Right hindlimb (tissue), 1 donor: ENCODE results near the gene MCC.

ENCODE experiments used
- DNase-seq: peaks from one replicate; pipeline ENCODE4 v3.0.0-alpha.2; 2018

Gene MCC

DNA sequence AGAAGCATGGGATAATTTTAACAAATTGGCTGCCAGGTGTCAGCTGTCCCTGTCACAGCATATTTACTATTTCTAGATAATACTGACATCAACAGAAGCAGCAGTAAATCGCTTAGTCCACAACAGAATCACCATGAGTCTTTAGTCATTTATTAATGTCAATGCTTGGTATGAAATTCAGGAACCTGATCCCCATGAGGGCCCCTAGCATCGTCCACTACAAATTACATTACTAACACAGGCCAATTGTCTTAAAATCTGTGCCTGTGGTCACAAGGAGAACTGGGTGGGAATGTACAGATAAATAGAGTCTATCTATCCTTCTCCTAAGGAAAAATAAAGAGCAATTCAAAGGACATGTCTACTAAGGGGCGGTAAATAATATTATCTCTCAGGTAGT lies 129.6 kb downstream of the MCC start:
- no peak for DNase-seq

DNA sequence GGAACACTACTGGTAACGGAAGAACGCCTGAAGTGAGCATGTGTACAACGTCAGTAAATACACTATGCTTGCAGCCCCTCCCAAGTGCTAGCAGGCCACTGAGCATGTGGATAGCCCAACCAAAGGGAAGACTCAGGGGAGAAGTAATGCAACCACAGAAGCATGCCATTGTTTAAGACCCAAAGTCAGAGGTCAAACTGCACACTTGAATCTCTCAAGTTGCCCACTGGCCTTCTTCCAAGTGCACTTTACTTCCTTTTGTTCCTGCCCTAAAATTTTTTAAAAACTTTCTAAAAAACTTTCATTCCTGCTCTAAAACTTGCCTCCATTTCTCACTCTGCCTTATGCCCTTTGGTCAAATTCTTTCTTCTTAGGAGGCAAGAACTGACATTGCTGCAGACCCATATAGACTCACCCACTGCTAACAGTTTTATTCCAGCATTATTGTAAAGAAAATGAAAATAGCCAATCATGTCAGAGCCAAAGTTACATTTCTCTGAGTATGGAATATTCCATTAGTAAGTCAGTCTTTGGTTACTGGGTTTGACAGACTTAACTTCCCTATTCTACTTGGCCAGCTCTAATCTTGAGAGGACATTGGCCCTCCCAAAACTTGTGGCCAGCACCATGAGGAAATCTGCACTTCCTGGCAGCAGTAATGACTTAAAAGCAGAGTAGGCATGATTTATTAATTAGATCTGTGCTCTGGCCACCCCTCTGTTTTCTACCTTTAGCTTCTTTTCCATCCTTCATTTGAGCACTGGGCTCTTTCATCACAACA lies 130.4 kb downstream of the MCC start:
- DNase-seq: no peak

DNA sequence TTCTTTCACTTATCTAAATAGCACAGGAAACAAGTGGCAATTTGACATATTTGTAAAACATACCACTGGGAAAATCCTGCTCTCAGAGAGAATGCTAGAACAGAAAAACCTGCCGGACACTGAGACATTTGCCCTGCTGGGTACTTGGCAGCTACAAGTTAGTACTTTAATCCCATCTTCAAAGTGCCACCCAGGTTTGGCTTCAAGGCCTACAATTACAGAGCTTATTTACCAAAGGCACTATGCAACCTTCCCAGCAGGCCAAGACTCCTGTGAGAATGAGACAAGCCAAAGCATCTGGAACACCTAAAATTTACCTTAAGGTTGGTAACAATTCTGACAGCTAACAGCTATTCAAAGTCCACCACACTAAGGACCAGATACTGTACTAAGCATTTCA lies 131.8 kb downstream of the MCC start:
- DNase-seq: no peak

DNA sequence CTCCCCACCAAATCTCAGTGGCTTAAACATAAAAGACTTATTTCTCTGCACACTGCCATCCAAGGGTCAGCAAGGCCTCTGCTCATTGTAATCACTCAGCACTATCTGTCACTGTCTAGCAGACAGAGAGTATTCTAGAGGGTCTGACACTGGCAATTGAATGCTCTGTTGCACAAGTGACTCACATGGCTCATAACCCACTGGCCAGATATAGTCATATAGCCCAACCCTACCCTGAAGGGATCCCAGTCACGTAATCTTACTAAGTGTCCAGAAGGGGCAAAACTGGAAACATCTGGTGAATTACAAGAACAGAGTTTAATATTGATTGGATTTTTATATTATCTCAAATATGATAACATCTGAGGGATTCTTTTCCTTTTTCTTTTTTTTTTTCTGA lies 134.2 kb downstream of the MCC start:
- no peak for DNase-seq

DNA sequence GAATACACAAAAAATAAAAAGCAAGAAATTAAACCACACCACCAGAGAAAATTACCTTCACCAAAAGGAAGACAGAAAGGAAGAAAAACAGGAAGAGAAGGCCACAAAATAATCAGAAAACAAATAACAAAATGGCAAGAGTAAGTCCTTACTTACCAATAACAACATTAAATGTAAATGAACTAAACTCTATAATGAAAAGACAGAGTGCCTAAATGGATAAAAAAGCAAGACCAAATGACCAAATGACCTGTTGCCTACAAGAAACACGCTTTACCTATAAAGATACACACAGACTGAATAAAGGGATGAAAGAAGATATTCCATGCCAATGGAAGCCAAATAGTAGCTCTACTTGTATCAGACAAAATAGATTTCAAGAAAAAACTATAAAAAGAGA lies 140.7 kb downstream of the MCC start:
- DNase-seq: no peak

DNA sequence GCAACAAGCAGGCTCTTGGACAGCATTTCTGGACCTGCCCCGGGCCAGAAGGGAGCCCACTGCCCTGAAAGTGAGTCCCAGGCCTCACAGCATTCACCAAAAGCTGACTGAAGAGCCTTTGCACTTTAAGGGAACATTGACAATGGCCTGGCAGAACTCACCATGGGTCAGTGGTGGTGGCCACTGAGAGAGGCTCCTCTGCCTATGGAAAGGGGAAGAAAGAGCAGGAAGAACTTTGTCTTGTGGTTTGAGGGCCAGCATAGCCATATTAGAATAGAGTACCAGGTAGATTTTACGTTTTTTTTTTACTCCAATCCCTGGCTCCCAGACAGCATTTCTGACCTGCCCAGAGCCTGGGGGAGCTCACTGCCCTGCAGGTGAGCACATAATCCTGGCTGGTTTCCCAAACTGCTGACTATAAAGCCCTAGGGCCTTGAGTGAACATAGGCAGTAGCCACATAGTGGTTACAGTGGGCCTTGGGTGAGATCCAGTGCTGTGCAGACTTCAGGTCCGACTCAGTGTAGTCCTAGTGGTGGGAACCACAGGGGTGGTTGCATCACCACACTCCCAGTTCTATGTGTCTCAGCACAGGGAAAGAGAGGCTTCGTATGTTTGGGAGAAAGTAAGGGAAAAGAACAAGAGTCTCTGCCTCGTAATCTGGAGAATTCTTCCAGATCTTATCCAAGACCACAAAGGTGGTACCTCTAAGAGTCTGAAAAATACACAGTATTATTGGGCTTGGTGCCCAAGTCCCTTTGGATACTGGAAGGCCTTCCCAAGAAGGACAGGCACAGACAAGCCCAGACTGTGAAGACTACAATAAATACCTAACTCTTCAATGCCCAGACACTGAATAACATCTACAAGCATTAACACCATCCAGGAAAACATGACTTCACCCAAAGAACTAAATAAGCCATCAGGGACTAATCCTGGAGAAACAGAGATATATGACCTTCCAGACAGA lies 143.0 kb downstream of the MCC start:
- no peak for DNase-seq

DNA sequence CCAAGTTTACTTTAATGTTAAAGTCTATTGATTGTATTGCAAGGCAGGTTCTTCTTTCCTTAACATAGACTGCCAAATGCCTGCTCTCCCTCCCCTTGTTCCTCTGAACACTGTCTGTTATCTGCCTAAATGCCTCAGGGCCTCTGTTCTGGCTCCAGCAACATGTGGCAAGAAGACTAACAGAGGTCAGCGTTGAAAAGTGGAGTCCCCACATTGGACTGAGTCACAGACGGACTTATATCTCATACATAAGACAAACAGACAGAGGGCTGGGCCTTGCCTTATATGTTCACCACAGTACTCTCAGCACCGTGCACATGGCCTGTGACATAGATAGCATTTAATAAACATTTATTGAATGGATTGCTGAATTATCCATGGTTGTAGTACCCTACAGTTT lies 144.9 kb downstream of the MCC start:
- no peak for DNase-seq

DNA sequence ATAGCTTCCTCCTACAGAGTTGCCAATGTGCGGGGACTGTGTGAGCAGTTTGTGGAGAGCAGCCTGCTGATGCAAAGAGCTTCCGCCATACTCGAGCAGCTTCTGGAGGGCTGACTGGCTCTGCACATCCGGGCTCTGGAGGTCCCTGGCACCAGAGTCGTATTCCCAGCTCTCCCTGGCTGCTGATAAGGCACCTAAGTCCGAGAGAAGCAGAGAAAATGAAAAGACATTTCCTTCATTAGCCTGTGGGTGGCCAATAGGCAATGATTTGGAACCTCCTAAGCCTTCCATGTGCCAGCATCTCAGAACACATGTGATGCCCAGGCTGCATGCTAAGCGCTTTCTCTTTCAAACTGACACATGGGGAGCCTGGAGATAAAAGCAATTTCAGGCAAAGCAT lies 147.7 kb downstream of the MCC start:
- no peak for DNase-seq

DNA sequence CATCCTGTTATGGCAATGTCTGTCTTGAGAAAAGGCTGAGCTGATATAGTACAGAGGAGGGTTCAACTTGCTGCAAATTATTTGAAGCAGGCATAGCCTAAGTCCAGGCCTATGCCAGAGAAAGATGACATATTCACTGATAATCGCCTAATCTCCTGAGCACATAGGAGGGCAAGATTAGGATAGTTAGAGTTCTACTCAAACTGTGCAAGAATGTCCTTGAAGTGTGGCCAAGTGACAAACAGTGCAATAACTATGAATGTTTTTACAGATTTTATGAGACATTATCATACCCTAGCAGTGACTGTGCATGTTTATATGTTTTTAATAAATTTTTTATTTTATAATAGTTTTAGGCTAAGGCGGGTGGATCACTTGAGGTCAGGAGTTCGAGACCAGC lies 149.6 kb downstream of the MCC start:
- no peak for DNase-seq

DNA sequence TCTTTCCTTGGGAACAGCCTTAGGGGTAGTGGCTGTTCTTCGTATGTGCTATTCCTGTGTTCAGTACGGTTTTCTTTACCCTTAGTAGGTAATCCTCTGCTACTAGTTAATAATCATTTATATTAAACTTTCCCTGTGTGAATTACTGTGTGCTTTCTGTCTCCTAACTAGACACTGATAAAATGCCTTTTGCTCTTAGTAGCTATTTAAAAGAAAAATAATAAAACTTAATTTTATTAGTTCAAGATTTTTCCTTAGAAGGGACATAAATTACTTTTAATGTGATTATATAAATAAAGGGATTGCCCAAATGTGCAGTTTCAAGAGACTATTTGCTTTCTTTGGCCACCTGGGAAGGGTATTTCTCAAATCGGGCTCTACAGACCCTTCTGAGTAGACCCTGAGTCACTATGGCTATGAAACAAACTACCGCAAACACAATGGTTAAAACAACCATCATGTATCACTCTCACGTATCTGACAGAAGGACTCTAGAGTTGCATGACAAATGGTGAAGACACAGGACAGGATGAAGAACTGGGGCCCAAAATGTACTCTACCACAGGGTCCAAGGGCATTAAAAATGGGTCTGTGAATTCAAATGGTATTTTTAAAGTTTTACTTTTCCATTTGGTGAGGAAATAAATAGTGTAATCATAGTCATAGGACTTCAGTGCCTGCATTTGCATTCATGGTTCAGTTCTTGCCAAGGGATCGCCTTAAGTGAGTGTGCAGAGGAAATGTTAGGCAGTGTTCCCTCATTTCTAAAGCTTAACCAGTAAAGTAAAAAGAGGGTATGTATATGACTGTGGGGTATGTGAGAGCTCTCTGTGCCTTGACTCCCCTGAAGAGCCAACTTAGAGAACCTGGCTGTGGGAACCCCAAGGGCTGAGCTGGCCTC lies 150.5 kb downstream of the MCC start:
- DNase-seq: no peak

DNA sequence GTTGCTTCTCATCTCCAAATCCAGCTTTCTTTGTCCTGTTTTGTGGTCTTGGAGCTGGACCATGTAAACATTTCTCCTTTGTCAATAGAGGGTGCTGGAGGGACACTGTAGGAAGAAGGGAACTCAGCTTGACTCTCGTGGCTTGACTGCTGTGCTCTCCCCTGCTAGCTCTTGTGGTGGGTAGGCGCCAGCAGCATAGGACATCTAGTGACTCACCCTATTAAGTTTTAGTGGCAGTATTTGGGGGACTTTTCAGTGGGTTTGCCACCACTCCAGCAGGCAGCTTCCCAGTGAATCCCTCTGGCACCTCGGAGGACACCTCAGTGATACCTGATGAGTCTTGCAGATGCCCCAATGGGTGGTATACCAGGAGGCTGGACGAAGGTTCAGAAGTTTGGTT lies 151.3 kb downstream of the MCC start:
- DNase-seq: no peak

DNA sequence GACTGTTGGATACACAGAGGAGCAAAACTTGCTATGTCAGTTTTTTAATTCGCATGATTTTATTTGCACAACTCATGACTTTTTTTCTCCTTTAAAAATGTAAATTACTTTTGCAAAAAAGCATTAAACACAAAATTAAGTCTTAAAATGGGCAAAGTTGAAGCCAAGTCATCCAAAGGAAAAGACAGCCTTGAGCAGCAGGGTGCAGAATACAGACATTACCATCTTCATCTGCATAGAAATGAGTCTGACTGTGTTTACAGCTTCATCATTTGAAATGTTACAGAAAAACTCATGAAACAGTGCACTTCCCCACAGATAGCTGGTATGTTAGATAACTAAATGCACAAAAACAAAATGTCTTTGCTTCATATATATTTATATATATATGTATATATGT lies 154.8 kb downstream of the MCC start:
- no peak for DNase-seq

DNA sequence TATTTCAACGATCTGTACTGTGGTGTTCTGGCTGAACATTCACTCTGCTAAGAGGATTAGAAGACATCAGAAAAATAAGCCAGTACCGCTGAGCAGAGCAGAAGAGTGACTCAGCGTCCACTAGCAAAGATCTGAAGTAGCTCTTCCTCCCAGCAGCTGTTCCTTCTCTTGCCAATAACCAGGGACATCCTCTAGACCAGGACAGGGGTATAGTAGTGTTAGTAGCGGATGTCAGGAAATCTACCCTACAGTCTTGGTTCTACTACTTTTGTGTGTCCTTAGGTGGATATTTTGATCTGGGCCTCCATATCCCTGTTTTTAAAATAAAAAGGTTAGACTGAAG lies 157.1 kb downstream of the MCC start:
- no peak for DNase-seq

DNA sequence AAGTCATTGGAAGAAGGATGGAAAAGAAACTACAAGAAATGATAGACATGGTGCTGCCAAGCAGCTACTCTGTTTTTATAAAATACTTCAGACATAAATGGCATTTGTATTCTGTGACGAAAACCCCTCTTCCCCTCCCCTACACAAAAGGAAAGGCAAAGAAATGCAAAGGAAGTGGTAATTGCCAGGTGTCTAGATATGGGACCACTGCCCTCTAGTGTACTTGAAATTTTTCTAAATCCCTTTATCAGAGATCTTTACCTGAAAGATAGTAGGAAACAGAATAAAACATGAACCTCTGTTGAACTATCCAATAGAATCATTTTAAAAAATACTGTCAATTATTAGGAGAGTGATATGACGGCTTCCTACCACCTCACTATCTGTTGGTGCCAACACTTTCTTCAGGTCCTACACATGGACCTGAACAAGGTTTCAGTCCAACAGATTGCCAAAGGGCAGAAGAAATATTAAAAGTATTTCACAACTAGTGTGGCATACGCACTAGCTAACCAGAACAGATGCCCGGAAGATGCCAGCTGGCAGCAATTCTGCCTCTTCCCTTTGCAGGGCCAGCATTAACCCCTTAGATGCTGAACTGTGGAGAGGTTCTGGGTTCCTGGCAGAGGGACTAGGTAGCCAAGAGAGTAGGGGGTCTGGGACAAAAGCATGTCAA lies 157.6 kb downstream of the MCC start:
- no peak for DNase-seq

DNA sequence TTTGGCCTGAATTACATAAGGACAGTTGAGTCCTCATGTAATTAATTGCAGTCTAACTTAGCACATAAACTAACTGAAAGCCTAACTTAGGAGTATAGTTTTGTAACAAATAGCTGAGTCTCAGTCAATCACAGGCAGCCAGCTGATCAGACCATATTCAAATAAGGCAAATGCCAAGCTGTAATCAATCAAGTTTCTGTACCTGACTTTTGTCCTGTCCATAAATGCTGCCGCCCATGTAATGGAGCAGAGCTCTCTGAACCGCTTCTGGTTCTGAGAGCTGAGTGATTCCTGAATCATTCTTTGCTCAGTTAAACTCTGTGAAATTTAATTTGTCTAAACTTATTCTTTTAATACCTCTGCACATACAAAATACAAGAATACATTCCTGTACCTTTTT lies 158.3 kb downstream of the MCC start:
- DNase-seq: no peak

DNA sequence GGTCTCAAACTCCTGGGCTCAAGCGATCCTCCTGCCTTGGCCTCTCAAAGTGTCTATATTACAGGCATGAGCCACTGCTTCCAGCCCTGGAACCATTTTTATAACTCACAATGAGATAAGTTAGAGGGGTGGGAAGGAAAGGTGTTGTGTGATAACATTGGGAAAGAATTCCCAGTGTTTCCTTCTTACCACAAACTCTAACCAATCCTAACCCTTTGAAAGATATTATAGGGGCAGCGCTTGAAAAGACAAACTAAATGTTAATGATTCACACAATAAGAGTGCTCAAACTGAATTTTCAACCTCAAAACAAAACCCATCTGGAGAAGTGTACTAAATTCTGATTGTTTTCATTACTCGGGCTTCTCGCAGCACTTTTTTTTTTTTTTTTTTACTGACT lies 163.2 kb downstream of the MCC start:
- DNase-seq: no peak

DNA sequence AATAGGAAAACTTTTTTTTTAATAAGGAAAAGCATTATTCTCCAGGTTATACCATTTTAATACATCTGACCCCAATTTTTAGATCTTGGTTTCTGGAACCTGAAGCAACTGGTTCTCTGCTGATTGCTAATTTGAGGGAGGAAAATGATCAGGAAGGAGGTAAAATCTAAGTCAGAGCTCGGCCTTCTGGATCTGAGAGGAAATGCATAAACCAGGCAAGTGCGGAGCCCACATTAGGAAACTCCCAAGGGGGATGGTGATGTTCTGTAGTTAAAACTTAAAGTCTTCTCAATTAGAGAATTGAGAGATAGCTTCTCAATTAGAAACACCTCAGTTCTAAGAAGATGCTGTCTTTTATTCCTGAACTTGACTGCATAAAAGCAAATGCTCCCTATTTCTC lies 167.0 kb downstream of the MCC start:
- no peak for DNase-seq

DNA sequence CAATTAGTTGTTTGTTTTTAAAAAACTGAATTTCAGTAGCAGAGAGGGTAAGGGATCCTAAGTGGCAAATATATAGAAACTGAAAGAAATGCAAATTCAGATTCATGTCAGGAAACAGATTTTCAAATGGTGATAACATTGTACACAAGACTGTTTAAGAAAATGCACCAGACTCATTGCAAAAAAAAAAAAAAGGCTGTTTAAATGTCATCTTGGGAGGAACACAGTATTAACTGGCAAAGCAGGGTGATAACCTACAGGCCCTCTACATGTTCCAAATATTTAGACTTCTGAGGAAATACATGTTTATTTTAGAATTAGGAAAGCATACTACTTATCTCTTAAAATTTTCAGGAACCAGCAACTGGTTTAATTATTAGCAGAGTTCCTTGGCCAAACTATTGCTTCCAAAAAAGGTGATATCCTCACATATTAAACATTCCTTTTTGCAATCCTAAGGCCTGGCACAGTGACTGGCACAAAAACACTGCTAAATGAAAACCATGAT lies 167.9 kb downstream of the MCC start:
- DNase-seq: no peak

DNA sequence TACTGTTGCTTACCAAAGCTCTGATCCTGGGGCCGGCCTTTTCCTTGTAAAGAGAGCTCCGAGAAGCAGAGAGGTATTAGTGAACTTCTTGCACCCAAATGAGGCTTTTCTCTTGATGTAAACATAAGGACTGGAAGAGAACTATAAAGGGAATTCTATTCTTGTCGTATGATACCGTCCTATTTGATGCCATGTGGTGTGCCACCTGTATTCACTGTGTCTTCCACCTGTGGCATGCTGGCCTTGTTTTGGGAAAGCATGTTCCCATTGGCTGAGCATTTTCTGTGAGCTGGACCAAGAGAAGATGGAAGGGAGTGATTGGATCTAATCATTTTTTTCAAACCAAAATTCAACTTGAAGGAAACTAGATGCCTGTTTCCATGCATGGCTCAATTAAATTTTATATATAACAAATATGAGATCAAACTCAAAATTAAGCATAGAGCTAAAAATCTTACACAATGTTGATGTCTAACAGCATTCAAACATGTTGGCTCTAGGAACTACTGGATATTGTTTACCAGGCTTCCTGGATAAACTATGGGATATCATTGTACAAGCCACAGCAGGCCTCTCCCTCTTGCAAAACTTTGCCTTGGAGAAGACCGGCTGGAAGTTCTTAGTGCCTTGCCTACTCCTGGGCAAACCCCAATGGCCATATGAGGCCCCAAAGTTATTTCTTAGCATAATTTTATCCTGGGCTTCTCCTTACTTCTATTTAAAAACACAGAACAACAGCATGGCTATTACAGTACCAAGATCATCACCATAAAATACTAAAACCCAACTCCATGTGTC lies 168.8 kb downstream of the MCC start:
- DNase-seq: no peak

DNA sequence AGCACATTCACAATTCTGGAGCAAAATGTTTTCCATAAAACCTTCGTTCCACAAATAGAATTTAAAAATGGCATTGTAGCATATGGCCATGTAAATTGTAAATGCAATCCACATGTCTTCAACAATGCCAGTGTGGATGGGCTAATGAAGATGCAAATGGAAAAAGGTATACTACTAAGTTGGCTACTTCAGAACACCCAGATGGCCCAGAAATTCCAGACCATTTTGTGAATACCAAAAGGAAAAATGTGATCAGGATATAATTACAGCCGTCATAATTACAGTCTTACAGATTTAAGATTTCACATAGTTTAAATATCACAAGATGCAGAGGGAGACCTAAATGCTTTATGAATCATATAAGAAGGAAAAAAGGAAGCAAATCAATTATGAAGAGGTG lies 170.6 kb downstream of the MCC start:
- no peak for DNase-seq

DNA sequence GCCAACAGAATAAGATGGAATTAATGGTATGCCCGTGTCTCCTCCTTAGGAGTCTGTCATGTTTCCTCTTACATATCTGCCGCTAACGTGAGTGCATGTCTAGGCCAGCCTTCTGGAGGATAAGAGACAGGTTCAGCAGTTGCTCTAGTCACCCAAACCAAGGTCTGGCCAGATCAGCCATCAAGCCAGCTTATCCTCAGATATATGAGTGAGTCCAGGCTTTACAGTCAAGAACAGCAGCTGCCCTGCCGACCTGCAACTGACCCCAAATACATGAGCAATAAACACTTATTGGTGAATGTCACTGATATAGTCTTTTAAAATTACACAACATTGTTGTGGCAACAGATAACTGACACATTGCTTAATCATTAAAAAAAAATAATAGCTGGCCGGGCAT lies 177.0 kb downstream of the MCC start:
- DNase-seq: no peak

DNA sequence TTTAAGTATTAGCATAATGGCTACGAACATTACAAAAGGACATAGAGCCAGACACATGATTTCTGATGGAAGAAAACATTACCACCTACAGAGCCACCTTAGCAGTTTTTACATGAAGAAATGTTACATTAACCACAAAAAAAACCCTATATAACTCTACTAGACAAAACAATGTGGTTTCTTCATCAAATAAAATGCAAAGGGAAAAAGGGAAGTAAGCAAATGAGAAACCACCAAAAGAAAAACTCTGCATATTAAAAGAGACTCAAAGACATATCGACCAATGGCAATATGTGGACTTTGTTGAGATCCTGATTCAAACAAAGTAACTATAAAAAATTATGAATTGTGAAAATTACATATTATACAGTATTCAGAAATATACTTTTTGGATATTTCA lies 186.1 kb downstream of the MCC start:
- DNase-seq: no peak
